Neural crest cell (in vitro differentiated cells): ENCODE measurements around the gene SLC39A11. TPM values are rescaled to one million over a fixed set of nuclear protein-coding genes. Genes with fewer than 3 reads are reported as not detected.

Experiments used
- DNase-seq: peaks from one replicate; pipeline ENCODE4 v3.0.0; 2021; ENCODE audit warnings: low read depth, mixed read lengths, low spot score
- H3K27ac Mint-ChIP-seq: one replicate; pipeline ENCODE4 v1.8.0; 2021; ENCODE audit warnings: mild to moderate bottlenecking, mixed read lengths; ENCODE audit not compliant: unreplicated experiment
- H3K27me3 Mint-ChIP-seq: 2 replicates; pipeline ENCODE4 v1.8.0; 2021; ENCODE audit warnings: low read depth, mild to moderate bottlenecking, mixed read lengths
- H3K36me3 Mint-ChIP-seq: 2 replicates; pipeline ENCODE4 v1.8.0; 2021; ENCODE audit warnings: low read depth, mild to moderate bottlenecking, mixed read lengths
- H3K4me1 Mint-ChIP-seq: 2 replicates; pipeline ENCODE4 v1.8.0; 2021; ENCODE audit warnings: mixed read lengths
- H3K4me3 Mint-ChIP-seq: one replicate; pipeline ENCODE4 v1.8.0; 2021; ENCODE audit warnings: mild to moderate bottlenecking, mixed read lengths
- H3K9me3 Mint-ChIP-seq: 2 replicates; pipeline ENCODE4 v1.8.0; 2021; ENCODE audit warnings: mixed read lengths
- total RNA-seq: library from RNA; stranded (reverse); gene quantifications from 2 replicates; pipeline ENCODE4 v1.2.1, GENCODE V29; 2021
- TF ChIP-seq, protein P1 (sequence below): fragments of 200-600 bp; sonication (generic); conservative IDR thresholded peaks from 2 replicates; pipeline ENCODE4 v1.5.0; 2021; ENCODE audit warnings: antibody characterized with exemption, mild to moderate bottlenecking

The SLC39A11 gene
- total RNA-seq, 1 donor from 2014 or later = 11.3 TPM

GRCh38 chr17:72928454-72929136 lies 163.9 kb downstream of the SLC39A11 start:
- H3K27ac Mint-ChIP-seq = no peak overlapping the region
- TF ChIP-seq, protein P1, sequence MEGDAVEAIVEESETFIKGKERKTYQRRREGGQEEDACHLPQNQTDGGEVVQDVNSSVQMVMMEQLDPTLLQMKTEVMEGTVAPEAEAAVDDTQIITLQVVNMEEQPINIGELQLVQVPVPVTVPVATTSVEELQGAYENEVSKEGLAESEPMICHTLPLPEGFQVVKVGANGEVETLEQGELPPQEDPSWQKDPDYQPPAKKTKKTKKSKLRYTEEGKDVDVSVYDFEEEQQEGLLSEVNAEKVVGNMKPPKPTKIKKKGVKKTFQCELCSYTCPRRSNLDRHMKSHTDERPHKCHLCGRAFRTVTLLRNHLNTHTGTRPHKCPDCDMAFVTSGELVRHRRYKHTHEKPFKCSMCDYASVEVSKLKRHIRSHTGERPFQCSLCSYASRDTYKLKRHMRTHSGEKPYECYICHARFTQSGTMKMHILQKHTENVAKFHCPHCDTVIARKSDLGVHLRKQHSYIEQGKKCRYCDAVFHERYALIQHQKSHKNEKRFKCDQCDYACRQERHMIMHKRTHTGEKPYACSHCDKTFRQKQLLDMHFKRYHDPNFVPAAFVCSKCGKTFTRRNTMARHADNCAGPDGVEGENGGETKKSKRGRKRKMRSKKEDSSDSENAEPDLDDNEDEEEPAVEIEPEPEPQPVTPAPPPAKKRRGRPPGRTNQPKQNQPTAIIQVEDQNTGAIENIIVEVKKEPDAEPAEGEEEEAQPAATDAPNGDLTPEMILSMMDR = no peak
- no peaks in the 10 kb centered on the region for H3K36me3 Mint-ChIP-seq

DNA sequence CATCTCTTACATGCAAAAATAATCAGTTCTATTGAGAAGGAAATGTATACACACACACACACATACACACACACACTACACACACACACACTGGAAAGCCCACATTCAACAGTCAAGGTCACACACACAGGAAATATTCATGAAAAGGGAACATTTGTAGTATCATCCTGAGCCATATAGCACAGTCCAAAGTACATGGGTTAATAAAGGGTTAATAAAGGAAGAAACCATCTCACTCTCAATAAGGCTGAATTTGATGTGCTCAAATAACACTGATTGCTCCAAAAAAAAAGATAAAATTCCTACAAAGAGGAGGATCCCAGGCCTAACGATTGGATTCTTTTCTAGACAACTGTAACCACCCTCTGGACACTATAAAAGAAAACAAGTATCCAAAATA lies 164.7 kb downstream of the SLC39A11 start:
- no peak for DNase-seq
- TF ChIP-seq, protein P1 = no peak
- peaks cover 2% of the 10 kb centered on the region for H3K9me3 Mint-ChIP-seq
- H3K4me3 Mint-ChIP-seq = no peak overlapping the region
- peaks cover 18% of the 10 kb centered on the region for H3K4me1 Mint-ChIP-seq
- H3K36me3 Mint-ChIP-seq = no peaks in the 10 kb centered on the region
- H3K27me3 Mint-ChIP-seq = no peaks in the 10 kb centered on the region
- no peak overlapping the region for H3K27ac Mint-ChIP-seq

More at GRCh38 chr17:72928454-72929136, 163.9 kb downstream of the SLC39A11 start:
- DNase-seq = no peak
- Mint-ChIP-seq H3K4me3 (no peak overlapping the region), H3K4me1 (peaks cover 18% of the 10 kb centered on the region), H3K9me3 (no peaks in the 10 kb centered on the region), H3K27me3 (no peaks in the 10 kb centered on the region)

DNA sequence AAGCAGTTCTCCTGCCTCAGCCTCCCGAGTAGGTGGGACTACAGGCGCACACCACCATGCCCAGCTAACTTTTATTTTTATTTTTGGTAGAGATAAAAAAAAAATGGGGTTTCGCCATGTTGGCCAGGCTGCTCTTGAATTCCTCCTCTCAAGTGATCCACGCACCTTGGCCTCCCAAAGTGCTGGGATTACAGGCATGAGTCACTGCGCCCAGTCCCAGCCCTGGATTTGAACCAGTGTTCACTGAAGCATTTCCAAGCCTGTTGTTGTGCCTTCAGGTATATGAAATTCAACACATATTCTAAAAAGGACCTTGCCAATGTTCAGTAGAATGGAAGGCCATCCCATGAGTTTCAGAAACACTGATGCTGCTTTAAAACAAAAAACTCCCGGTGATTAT lies 165.3 kb downstream of the SLC39A11 start:
- Mint-ChIP-seq H3K36me3 (no peaks in the 10 kb centered on the region), H3K9me3 (peaks cover 2% of the 10 kb centered on the region), H3K27me3 (no peaks in the 10 kb centered on the region), H3K27ac (no peak overlapping the region), H3K4me3 (no peak overlapping the region), H3K4me1 (peaks cover 18% of the 10 kb centered on the region)
- no peak for DNase-seq
- TF ChIP-seq, protein P1 = no peak

GRCh38 chr17:72926171-72926570 lies 166.3 kb downstream of the SLC39A11 start:
- no peaks in the 10 kb centered on the region for H3K27me3 Mint-ChIP-seq
- no peaks in the 10 kb centered on the region for H3K36me3 Mint-ChIP-seq
- no peak for DNase-seq
- peaks cover 18% of the 10 kb centered on the region for H3K4me1 Mint-ChIP-seq
- TF ChIP-seq, protein P1 = no peak
- H3K4me3 Mint-ChIP-seq = no peak overlapping the region
- H3K9me3 Mint-ChIP-seq = peaks cover 2% of the 10 kb centered on the region
- no peak overlapping the region for H3K27ac Mint-ChIP-seq

DNA sequence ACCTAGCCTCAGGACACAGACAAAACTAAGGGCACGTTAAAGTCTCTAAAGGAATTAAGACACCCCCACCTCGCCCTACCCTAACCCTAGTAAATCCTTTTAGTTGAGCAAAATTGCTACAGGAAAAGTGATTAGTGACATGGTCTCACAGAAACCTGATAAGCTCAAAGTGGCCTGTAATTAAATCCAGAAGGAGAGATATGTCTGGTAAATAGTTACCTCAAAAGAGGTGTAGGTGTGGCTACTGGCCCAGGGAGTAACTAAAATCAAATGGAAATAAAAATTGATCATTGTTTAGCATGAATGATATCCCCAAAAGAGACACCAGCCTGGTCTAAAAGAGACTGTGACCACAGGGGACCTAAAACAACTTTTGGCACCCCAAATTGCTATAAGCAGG lies 168.3 kb downstream of the SLC39A11 start:
- Mint-ChIP-seq H3K9me3 (peaks cover 2% of the 10 kb centered on the region), H3K27me3 (no peaks in the 10 kb centered on the region), H3K27ac (no peak overlapping the region), H3K4me3 (no peak overlapping the region), H3K4me1 (peaks cover 8% of the 10 kb centered on the region), H3K36me3 (no peaks in the 10 kb centered on the region)
- no peak for DNase-seq
- TF ChIP-seq, protein P1 = no peak
